Gastrocnemius medialis (tissue), 4 donors: Measurements from ENCODE around the gene SZT2.

ENCODE experiments used
- CTCF ChIP-seq, 5 experiments: fragments of 450-650 bp in 3 of 5; fragments of 200-600 bp in 2 of 5; sonication (generic) in 2 of 5; IDR thresholded peaks in 4 of 5; conservative IDR thresholded peaks in 1 of 5; 1 replicate in 4 of 5; 2 replicates in 1 of 5; pipeline ENCODE4 v1.5.1; 2016 to 2019; ENCODE audit warnings: antibody characterized with exemption in 5 of 5, mild to moderate bottlenecking in 3 of 5, moderate library complexity in 3 of 5
- POLR2A ChIP-seq, 2 donors: fragments of 450-650 bp; IDR thresholded peaks; one replicate each; pipeline ENCODE4 v1.6.1; 2017; ENCODE audit warnings: antibody characterized with exemption in 2 of 2, mild to moderate bottlenecking in 2 of 2, moderate library complexity in 2 of 2

GRCh38 chr1:43366601-43367025, 23.1 kb upstream of the SZT2 start:
- TF ChIP-seq CTCF (IDR thresholded peaks at IDR 0.05 in 4 of 5, conservative IDR thresholded peaks at IDR 0.05 in 1 of 5) (no peak), POLR2A (IDR thresholded peaks at IDR 0.05) (no peak)
